Measurements from ENCODE around the gene UST. TPM values are rescaled to one million over a fixed set of nuclear protein-coding genes. Genes with fewer than 3 reads are reported as not detected.

UST gene
- total RNA-seq, 2 donors from 2014 or later: 1.1 to 2.7 TPM

DNA sequence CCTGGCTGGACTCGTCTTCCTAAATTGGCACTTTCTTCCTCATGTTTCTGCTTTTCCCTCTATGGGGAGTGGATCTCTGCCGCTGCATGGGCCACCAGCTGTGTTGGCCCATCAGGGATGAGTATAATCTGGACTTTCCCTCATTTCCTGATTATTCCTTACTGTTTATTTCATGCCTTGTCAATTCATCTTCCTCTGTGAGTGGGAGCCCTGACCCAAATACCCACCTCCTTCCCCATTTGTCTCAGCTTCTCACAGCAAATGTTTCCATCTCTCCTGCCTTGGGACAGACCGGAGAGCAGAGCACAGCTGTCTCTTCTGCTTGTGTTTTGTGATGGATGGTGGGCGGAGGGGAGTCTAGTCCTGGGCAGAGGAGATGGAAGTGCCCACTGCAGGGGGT, 212.7 kb downstream of the UST start:
- no peak overlapping the region for H3K27ac ChIP-seq
- H3K9ac ChIP-seq (ENCODE audit: low read depth in 2 of 2, low read length in 2 of 2): no peak overlapping the region
- H3K4me1 ChIP-seq: no peaks in the 10 kb centered on the region
- no peak for DNase-seq
- H3K36me3 ChIP-seq: no peaks in the 10 kb centered on the region
- no peak overlapping the region for H3K4me3 ChIP-seq
- intact Hi-C loops (cut with DNase I): no loop called here
- H3K9me3 ChIP-seq: no peaks in the 10 kb centered on the region
- no peaks in the 10 kb centered on the region for H3K27me3 ChIP-seq
- no peak for TF ChIP-seq CTCF (IDR thresholded peaks at IDR 0.05)

DNA sequence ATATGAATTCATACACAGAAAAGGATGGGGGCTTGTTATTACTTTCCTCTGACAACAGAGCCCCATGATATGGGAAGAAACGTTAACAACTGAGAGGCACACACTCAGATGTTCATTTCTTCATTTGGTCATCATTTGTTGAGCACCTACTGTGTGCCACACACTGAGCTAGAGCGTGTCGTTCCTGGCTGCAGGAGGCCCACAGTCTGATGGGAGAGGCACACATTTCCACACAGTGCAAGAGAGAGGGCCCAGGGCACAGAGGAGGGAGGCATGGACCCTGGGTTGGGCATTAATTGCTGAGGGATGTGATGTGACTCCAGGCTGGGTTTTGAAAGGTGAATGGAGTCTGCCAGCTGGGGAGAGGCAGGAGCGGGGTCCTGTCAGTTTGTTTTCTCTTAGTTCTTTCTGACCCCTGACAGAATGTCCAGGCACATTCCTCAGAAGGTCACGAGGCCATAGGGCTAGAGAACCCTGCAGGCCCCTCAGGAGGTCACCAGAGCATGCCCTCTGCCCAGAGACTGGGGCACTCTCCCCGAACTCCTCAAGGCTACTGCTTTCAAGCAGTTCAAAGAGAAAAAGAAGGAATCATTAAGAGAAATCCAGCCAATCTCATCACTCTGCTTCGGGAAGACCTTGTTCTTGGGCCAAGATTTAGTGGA, 216.2 kb downstream of the UST start:
- no peak for DNase-seq
- Histone ChIP-seq H3K27ac (no peak overlapping the region), H3K4me1 (no peaks in the 10 kb centered on the region), H3K27me3 (no peaks in the 10 kb centered on the region), H3K9ac (ENCODE audit: low read depth in 2 of 2, low read length in 2 of 2) (no peak overlapping the region), H3K36me3 (no peaks in the 10 kb centered on the region), H3K4me3 (no peak overlapping the region), H3K9me3 (no peaks in the 10 kb centered on the region)
- intact Hi-C loops (cut with DNase I): no loop called here
- no peak for TF ChIP-seq CTCF (IDR thresholded peaks at IDR 0.05)

- Histone ChIP-seq H3K4me3 (no peak overlapping the region), H3K9me3 (no peaks in the 10 kb centered on the region), H3K9ac (ENCODE audit: low read depth in 2 of 2, low read length in 2 of 2) (no peak overlapping the region), H3K4me1 (no peaks in the 10 kb centered on the region), H3K36me3 (no peaks in the 10 kb centered on the region), H3K27ac (no peak overlapping the region), H3K27me3 (no peaks in the 10 kb centered on the region)
- DNase-seq: no peak
- TF ChIP-seq CTCF (IDR thresholded peaks at IDR 0.05): no peak
- intact Hi-C loops (cut with DNase I): no loop called here
Measured at GRCh38 chr6:148963738-148964137, 216.9 kb downstream of the UST start.

DNA sequence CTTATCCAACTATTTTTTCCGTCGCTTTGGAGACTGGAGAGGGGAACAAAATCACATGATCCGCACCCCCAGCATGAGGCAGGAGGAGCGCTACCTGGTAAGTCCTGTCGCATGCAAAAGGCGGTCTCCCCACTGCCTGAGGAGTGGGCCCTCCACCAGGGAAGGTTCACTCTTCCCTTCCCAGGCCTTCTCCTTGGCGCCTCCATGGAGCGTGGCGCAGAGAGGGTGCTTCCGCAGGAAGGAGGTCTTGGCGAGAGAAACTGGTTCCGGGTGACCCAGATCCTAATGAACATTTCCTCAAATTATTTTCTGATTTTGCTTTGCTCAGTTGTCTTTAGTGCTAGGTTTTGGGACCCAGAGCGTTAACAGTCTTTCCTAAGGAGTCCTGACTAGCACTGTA, 217.6 kb downstream of the UST start:
- Histone ChIP-seq H3K27ac (no peak overlapping the region), H3K36me3 (no peaks in the 10 kb centered on the region), H3K4me3 (no peak overlapping the region), H3K9me3 (no peaks in the 10 kb centered on the region), H3K4me1 (no peaks in the 10 kb centered on the region), H3K9ac (ENCODE audit: low read depth in 2 of 2, low read length in 2 of 2) (no peak overlapping the region), H3K27me3 (no peaks in the 10 kb centered on the region)
- DNase-seq: no peak
- no peak for TF ChIP-seq CTCF (IDR thresholded peaks at IDR 0.05)
- intact Hi-C loops (cut with DNase I): no loop called here

GRCh38 chr6:148965287-148965686, 218.5 kb downstream of the UST start:
- Histone ChIP-seq H3K9me3 (no peaks in the 10 kb centered on the region), H3K36me3 (no peaks in the 10 kb centered on the region), H3K9ac (ENCODE audit: low read depth in 2 of 2, low read length in 2 of 2) (no peak overlapping the region), H3K4me3 (no peak overlapping the region), H3K27me3 (no peaks in the 10 kb centered on the region), H3K27ac (no peak overlapping the region), H3K4me1 (no peaks in the 10 kb centered on the region)
- intact Hi-C loops (cut with DNase I): no loop called here
- no peak for DNase-seq
- no peak for TF ChIP-seq CTCF (IDR thresholded peaks at IDR 0.05)
